LNCAP (cell line): ENCODE results near the gene HSPA2.

ENCODE experiments used
- TF ChIP-seq, protein P1 (sequence below): fragments of 450-650 bp; IDR thresholded peaks from 2 replicates; pipeline ENCODE4 v1.5.1; 2017; ENCODE audit warnings: mild to moderate bottlenecking

The HSPA2 gene

DNA sequence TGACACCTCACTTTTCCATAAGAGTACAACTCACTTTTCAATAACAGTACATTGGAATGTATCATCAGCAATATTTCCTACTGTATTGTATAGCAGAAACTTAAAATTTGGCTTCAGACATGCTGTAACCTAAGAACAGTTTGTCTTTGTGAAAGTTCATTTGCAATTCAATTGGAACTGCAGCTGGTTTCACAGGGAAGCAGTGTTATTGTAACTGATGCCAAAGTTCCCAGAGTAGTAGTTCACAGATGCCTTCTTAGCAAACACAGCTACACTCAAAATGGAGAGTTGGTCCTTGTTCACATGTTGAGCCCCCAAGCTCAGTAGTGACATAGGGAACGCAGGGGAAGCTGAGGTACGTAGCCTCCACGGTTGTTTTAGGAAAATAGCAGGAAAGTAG is 32.6 kb downstream of the HSPA2 start:
- TF ChIP-seq, protein P1, sequence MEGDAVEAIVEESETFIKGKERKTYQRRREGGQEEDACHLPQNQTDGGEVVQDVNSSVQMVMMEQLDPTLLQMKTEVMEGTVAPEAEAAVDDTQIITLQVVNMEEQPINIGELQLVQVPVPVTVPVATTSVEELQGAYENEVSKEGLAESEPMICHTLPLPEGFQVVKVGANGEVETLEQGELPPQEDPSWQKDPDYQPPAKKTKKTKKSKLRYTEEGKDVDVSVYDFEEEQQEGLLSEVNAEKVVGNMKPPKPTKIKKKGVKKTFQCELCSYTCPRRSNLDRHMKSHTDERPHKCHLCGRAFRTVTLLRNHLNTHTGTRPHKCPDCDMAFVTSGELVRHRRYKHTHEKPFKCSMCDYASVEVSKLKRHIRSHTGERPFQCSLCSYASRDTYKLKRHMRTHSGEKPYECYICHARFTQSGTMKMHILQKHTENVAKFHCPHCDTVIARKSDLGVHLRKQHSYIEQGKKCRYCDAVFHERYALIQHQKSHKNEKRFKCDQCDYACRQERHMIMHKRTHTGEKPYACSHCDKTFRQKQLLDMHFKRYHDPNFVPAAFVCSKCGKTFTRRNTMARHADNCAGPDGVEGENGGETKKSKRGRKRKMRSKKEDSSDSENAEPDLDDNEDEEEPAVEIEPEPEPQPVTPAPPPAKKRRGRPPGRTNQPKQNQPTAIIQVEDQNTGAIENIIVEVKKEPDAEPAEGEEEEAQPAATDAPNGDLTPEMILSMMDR: no peak

DNA sequence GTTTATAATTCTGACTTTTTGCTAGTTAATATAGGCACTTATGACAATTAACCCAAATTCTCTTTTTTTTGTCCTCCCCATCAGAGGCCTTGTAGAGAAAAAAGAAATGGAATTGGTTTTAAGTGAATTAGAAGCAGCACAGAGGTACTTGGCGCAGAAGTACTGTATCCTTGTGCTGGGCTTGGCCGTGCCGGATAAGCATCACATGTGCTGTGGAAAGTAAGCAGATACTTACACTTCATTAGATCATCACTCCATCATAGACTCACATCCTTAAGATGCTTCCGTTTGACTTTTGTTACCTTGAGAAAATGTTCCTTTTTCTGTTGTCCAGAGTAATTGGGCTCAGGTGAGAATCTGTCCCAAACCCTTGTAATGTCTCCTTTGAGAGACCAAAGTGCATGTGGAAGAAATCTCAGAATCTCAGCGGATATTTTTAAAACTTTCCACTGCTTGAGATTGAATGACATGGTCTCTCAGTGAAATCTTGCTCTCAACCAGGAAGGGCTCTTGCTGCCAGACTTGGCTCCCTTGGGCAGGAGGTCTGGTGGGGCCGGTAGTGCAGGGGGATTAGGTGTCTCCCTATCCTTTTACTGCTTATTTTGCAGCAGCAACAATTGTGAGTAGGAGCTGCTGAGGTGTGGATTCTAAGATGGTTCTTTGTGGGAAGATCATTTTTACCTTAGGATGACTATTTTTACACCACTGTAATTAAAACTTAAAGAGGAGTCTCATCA is 34.0 kb downstream of the HSPA2 start:
- TF ChIP-seq, protein P1: no peak

DNA sequence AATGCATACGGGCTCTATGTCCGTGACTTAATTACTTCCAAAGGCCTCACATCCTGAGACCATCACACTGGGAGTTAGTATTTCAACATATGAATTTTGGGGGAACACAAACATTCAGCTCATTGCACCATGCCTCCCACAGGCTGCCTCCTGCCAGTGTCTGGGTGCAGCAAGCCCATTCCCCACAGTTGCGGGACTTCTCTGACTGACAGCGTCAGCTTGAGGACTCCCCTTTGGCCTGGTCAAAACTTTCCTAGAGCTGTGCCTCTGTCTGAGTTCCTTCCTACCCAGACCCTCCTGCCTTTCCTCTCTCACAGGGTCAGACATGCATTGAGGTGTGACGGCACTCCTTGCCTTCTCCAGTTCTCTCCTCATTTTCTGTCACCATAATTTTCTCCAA is 36.7 kb downstream of the HSPA2 start:
- TF ChIP-seq, protein P1: no peak

DNA sequence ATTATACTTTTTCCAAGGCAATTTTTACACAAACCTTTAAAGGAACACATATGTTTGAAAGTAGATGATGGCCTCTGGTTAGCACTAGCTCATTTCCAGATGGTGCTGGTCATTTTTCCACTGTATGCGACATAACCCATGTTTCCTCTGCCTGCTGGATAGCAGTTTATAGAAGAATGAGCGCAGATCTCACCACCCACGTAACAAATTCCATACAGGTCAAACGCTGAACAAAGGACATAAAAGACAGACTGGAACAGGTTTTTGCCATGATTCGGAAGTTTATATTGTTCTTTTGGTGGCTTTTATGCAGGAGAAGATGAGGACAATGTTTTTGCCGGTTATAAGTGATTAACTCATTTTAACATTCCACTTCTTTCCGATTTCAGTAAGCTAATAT is 39.9 kb downstream of the HSPA2 start:
- TF ChIP-seq, protein P1: no peak

DNA sequence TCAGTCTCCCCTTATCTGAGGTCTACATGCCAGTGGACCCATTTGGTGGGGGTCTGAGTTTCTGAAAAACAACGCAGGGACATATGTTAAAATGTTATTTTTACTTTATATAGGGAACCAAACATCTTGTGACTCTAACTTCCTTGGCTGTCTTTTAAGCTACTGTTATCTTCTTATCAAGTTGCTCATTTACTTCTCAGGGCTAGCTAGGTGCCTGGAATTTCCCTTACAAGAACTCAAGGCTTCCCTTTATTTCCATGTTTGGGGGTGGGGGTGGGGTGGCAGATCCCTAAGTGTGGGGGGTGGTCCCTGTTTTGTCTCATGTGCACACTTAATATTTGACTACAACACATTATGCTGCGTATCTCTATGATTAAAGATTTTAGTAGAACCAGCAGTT is 40.8 kb downstream of the HSPA2 start:
- TF ChIP-seq, protein P1: no peak

DNA sequence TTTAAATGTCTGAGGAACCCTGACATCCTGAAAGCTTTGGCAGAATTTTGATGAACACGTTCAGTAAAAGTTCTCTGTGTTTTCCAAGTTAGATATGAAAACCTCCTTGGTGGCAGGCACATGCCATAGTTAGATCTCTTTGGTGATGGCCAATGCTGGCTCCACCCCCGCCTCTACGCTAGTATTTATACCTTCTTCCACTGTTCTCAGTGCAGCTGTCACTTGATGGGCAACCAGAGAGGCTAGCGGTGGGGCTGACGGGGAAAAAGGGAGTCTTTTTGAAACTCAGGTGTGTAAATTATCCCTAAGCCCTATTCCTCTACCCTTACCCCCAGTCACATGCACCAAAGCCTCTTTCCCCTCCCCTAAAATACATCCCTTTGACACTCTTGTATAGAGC is 41.3 kb downstream of the HSPA2 start:
- TF ChIP-seq, protein P1: no peak

DNA sequence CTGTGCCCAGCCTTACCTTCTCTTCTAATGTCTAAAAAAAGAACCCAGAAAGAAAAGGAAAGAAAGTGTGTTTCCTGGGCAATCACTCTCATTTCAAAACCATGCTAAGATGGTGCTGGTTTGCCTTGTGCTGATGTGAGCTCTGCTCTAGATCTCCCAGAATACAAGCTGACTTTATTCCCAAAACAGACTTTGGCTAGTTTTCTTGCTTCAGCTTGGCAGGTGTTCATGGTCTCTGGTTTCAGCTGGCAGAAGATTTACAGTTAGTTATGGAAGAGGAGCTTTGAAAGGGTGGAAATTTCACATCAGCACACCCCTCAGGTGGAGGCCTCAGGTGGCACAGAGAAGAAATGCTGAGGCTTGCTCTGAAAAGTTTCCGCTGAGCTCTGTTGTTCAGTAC is 43.6 kb downstream of the HSPA2 start:
- TF ChIP-seq, protein P1: no peak

DNA sequence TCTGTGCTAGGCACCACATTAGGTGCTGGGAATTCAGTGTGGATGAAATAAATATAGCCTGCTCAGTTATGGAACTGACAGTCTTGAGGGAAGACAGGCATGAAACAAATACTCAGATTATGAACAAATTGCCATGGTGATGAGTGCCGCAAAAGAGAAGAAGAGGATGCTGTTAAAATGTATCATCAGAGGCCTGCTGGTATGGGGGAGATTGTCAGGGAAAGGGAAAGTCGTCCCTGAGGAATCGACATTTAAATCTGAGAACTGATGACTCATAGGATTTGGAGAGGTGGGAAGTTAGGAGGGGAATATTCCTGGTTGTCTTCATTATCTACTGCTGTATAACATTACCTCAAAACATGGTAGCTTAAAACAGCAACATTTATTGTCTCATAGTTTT is 51.3 kb downstream of the HSPA2 start:
- TF ChIP-seq, protein P1: no peak
